ENCODE results near the gene SOWAHC. TPM values are rescaled to one million over a fixed set of nuclear protein-coding genes. Genes with fewer than 3 reads are reported as not detected.

The SOWAHC gene
- total and polyA plus RNA-seq, 2 of the 13 experiments (the other 11 are each of a cell fraction or from before 2014, with no cell fraction given) = 21.2 to 22.5 TPM

DNA sequence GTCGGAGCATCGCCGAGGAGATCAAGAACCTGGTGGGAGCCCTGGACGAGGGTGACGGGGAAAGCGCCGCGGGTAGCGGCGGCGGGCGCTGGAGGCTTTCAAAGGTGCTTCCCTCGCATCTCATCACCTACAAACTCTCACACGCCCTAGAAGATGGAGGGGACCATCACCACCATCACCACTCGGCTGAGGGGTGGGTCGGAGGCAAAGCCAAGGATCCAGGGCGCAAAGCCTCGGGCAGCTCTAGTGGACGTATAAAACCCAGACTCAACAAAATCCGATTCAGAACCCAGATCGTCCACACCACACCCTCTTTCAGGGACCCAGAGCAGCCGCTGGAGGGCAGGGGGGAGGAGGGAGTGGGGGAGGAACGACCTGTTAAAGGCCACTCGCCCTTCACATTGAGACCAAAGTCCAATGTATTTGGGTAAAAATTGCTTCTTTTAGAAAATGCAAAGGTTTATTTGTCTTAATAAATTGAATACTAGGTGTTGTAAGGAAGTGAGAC is 1.5 kb downstream of the SOWAHC start (continued):
- TF ChIP-seq, protein P1, sequence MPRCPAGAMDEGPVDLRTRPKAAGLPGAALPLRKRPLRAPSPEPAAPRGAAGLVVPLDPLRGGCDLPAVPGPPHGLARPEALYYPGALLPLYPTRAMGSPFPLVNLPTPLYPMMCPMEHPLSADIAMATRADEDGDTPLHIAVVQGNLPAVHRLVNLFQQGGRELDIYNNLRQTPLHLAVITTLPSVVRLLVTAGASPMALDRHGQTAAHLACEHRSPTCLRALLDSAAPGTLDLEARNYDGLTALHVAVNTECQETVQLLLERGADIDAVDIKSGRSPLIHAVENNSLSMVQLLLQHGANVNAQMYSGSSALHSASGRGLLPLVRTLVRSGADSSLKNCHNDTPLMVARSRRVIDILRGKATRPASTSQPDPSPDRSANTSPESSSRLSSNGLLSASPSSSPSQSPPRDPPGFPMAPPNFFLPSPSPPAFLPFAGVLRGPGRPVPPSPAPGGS (CRISPR knock-in tag; IDR thresholded peaks at IDR 0.05) = peak; percentile 10; the same call in 1 of the 2 replicates
- TF ChIP-seq ZNF441 (CRISPR knock-in tag; IDR thresholded peaks at IDR 0.05; ENCODE audit: borderline replicate concordance) (peak; percentile 53; the same call in 1 of the 2 replicates), SMC3 (IDR thresholded peaks at IDR 0.05; ENCODE audit: low read length) (0 out of 2 replicates have a peak, but pooled peaks have one; percentile 1), HDAC1 (CRISPR knock-in tag; IDR thresholded peaks at IDR 0.05) (0 out of 2 replicates have a peak, but pooled peaks have one; percentile 9), NCOR1 (IDR thresholded peaks at IDR 0.05; ENCODE audit: borderline replicate concordance, low read length) (peak; percentile 96), ZBTB38 (CRISPR knock-in tag; IDR thresholded peaks at IDR 0.05) (peak; percentile 57; the same call in 1 of the 2 replicates), BRCA1 (CRISPR knock-in tag; IDR thresholded peaks at IDR 0.05) (no peak), GTF3A (CRISPR knock-in tag; conservative IDR thresholded peaks at IDR 0.05) (peak; percentile 58; the same call in 1 of the 2 replicates), HOXA9 (CRISPR knock-in tag; IDR thresholded peaks at IDR 0.05; ENCODE audit: borderline replicate concordance) (peak; percentile 25; the same call in 1 of the 2 replicates), NR2C2 (CRISPR knock-in tag; IDR thresholded peaks at IDR 0.05; ENCODE audit: borderline replicate concordance) (0 out of 2 replicates have a peak, but pooled peaks have one; percentile 49), ZSCAN29 (CRISPR knock-in tag; conservative IDR thresholded peaks at IDR 0.05) (peak; percentile 100), NR2F6 (IDR thresholded peaks at IDR 0.05) (peak; percentile 34; the same call in 1 of the 2 replicates), NR2F6 (CRISPR knock-in tag; IDR thresholded peaks at IDR 0.05) (no peak), THAP11 (CRISPR knock-in tag; IDR thresholded peaks at IDR 0.05) (0 out of 2 replicates have a peak, but pooled peaks have one; percentile 5)
- TF ChIP-seq, protein P2, sequence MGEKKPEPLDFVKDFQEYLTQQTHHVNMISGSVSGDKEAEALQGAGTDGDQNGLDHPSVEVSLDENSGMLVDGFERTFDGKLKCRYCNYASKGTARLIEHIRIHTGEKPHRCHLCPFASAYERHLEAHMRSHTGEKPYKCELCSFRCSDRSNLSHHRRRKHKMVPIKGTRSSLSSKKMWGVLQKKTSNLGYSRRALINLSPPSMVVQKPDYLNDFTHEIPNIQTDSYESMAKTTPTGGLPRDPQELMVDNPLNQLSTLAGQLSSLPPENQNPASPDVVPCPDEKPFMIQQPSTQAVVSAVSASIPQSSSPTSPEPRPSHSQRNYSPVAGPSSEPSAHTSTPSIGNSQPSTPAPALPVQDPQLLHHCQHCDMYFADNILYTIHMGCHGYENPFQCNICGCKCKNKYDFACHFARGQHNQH (CRISPR knock-in tag; IDR thresholded peaks at IDR 0.05) = peak; percentile 39; the same call in 1 of the 2 replicates
- TF ChIP-seq, protein P3, sequence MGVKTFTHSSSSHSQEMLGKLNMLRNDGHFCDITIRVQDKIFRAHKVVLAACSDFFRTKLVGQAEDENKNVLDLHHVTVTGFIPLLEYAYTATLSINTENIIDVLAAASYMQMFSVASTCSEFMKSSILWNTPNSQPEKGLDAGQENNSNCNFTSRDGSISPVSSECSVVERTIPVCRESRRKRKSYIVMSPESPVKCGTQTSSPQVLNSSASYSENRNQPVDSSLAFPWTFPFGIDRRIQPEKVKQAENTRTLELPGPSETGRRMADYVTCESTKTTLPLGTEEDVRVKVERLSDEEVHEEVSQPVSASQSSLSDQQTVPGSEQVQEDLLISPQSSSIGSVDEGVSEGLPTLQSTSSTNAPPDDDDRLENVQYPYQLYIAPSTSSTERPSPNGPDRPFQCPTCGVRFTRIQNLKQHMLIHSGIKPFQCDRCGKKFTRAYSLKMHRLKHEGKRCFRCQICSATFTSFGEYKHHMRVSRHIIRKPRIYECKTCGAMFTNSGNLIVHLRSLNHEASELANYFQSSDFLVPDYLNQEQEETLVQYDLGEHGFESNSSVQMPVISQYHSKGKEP (CRISPR knock-in tag; IDR thresholded peaks at IDR 0.05) = no peak
- TF ChIP-seq, protein P4, sequence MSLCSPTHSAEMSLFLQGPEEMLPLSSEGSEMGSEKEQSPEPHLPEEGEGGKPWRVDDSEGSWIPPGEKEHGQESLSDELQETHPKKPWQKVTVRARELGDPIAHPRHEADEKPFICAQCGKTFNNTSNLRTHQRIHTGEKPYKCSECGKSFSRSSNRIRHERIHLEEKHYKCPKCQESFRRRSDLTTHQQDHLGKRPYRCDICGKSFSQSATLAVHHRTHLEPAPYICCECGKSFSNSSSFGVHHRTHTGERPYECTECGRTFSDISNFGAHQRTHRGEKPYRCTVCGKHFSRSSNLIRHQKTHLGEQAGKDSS (CRISPR knock-in tag; IDR thresholded peaks at IDR 0.05; ENCODE audit: borderline replicate concordance, low read depth) = peak; percentile 63; the same call in 1 of the 2 replicates
